ENCODE data around the gene SHISA9. TPM values are rescaled to one million over a fixed set of nuclear protein-coding genes. Genes with fewer than 3 reads are reported as not detected.

Gene SHISA9
- polyA plus RNA-seq, 1 of the 3 experiments (the other 2 are of a cell fraction) = 0.02 TPM

- WGBS (ENCODE audit: low lambda C conversion rate) = 0% methylated on average over 1 of the region's 1 CpG
Measured at GRCh38 chr16:13193721-13194120, 292.3 kb downstream of the SHISA9 start.

DNA sequence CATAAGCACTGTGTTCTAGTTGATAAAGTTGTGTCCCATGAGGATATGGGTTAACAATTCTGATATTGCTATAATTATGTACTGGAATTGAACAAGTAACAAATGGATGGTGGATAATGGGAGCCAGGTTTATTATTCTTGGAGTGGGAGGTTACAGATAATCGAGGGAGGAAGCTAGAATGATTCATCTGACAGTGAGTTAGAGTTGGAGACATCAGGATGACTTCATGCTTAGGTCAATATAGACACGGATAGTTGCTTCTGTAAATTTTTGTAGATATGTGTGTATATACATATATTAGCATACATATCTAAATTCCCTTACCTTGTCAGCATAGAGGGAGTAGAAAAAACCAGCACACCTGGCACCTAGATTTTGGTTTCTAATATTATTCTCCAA is 293.4 kb downstream of the SHISA9 start:
- 10% methylated on average over 2 of the region's 2 CpGs for WGBS (ENCODE audit: low lambda C conversion rate)
- H3K9me2 ChIP-seq = no peaks in the 10 kb centered on the region
- no peaks in the 10 kb centered on the region for H3K27me3 ChIP-seq (ENCODE audit: insufficient read depth)
- no peaks in the 10 kb centered on the region for H3K36me3 ChIP-seq (replicated peaks in 1 of 2; ENCODE audit: control insufficient read depth in 1 of 2, insufficient read depth in 2 of 2, low read length in 1 of 2)
- no peak for DNase-seq
- no peak overlapping the region for H3K4me2 ChIP-seq
- no peak overlapping the region for H2AFZ ChIP-seq (ENCODE audit: low read depth)
- no peaks in the 10 kb centered on the region for H3K9me3 ChIP-seq
- ChIA-PET POLR2A (no interaction called here), CTCF (no interaction called here)
- no peaks in the 10 kb centered on the region for H3K4me1 ChIP-seq (ENCODE audit: control insufficient read depth in 1 of 2, insufficient read depth in 2 of 2, low read depth in 1 of 2, low read length in 1 of 2)
- no peaks in the 10 kb centered on the region for H4K20me1 ChIP-seq (ENCODE audit: insufficient read depth)
- no peak overlapping the region for H3K9ac ChIP-seq
- H3K79me2 ChIP-seq (ENCODE audit: insufficient read depth) = no peaks in the 10 kb centered on the region
- H3K27ac ChIP-seq (ENCODE audit: low read depth in 2 of 2, low read length in 1 of 2) = no peak overlapping the region
- H3K4me3 ChIP-seq (ENCODE audit: low read depth in 2 of 2, low read length in 1 of 2) = no peak overlapping the region
- no peaks in the 10 kb centered on the region for H3F3A ChIP-seq (replicated peaks; ENCODE audit: insufficient read depth)
- TF ChIP-seq NFIC (IDR thresholded peaks at IDR 0.05; ENCODE audit: borderline replicate concordance) (no peak), YY1 (IDR thresholded peaks at IDR 0.05; ENCODE audit: low read depth) (no peak), FOXM1 (IDR thresholded peaks at IDR 0.05; ENCODE audit: low read depth) (no peak), GATA2 (CRISPR knock-in tag; IDR thresholded peaks at IDR 0.05) (no peak), TEAD4 (IDR thresholded peaks at IDR 0.05; ENCODE audit: borderline replicate concordance, insufficient read depth) (no peak), REST (IDR thresholded peaks at IDR 0.05; ENCODE audit: low read depth, low read length) (no peak), EZH2phosphoT487 (IDR thresholded peaks at IDR 0.05; ENCODE audit: borderline replicate concordance, low read depth) (no peak), ELF1 (IDR thresholded peaks at IDR 0.05) (no peak)
- TF ChIP-seq, protein P1, sequence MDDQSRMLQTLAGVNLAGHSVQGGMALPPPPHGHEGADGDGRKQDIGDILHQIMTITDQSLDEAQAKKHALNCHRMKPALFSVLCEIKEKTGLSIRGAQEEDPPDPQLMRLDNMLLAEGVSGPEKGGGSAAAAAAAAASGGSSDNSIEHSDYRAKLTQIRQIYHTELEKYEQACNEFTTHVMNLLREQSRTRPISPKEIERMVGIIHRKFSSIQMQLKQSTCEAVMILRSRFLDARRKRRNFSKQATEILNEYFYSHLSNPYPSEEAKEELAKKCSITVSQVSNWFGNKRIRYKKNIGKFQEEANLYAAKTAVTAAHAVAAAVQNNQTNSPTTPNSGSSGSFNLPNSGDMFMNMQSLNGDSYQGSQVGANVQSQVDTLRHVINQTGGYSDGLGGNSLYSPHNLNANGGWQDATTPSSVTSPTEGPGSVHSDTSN (IDR thresholded peaks at IDR 0.05) = no peak
- TF ChIP-seq, protein P2, sequence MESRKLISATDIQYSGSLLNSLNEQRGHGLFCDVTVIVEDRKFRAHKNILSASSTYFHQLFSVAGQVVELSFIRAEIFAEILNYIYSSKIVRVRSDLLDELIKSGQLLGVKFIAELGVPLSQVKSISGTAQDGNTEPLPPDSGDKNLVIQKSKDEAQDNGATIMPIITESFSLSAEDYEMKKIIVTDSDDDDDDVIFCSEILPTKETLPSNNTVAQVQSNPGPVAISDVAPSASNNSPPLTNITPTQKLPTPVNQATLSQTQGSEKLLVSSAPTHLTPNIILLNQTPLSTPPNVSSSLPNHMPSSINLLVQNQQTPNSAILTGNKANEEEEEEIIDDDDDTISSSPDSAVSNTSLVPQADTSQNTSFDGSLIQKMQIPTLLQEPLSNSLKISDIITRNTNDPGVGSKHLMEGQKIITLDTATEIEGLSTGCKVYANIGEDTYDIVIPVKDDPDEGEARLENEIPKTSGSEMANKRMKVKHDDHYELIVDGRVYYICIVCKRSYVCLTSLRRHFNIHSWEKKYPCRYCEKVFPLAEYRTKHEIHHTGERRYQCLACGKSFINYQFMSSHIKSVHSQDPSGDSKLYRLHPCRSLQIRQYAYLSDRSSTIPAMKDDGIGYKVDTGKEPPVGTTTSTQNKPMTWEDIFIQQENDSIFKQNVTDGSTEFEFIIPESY (IDR thresholded peaks at IDR 0.05; ENCODE audit: borderline replicate concordance, low read depth) = no peak

More at GRCh38 chr16:13193721-13194120, 292.3 kb downstream of the SHISA9 start:
- Histone ChIP-seq H3K36me3 (replicated peaks in 1 of 2; ENCODE audit: control insufficient read depth in 1 of 2, insufficient read depth in 2 of 2, low read length in 1 of 2) (no peaks in the 10 kb centered on the region), H3K9ac (no peak overlapping the region), H3K4me1 (ENCODE audit: control insufficient read depth in 1 of 2, insufficient read depth in 2 of 2, low read depth in 1 of 2, low read length in 1 of 2) (no peaks in the 10 kb centered on the region), H2AFZ (ENCODE audit: low read depth) (no peak overlapping the region), H3F3A (replicated peaks; ENCODE audit: insufficient read depth) (no peaks in the 10 kb centered on the region), H3K4me2 (no peak overlapping the region), H3K9me2 (no peaks in the 10 kb centered on the region), H4K20me1 (ENCODE audit: insufficient read depth) (no peaks in the 10 kb centered on the region), H3K27me3 (ENCODE audit: insufficient read depth) (no peaks in the 10 kb centered on the region), H3K9me3 (no peaks in the 10 kb centered on the region), H3K79me2 (ENCODE audit: insufficient read depth) (no peaks in the 10 kb centered on the region), H3K4me3 (ENCODE audit: low read depth in 2 of 2, low read length in 1 of 2) (no peak overlapping the region), H3K27ac (ENCODE audit: low read depth in 2 of 2, low read length in 1 of 2) (no peak overlapping the region)
- TF ChIP-seq GATA2 (CRISPR knock-in tag; IDR thresholded peaks at IDR 0.05) = no peak
- no peak for TF ChIP-seq TEAD4 (IDR thresholded peaks at IDR 0.05; ENCODE audit: borderline replicate concordance, insufficient read depth)
- no peak for TF ChIP-seq EZH2phosphoT487 (IDR thresholded peaks at IDR 0.05; ENCODE audit: borderline replicate concordance, low read depth)
- TF ChIP-seq, protein P2 (IDR thresholded peaks at IDR 0.05; ENCODE audit: borderline replicate concordance, low read depth) = no peak
- TF ChIP-seq GABPA (IDR thresholded peaks at IDR 0.05; ENCODE audit: low read depth) = no peak
- TF ChIP-seq RAD21 (IDR thresholded peaks at IDR 0.05; ENCODE audit: low read length) = no peak
- TF ChIP-seq SIN3A (IDR thresholded peaks at IDR 0.05; ENCODE audit: borderline replicate concordance, low read depth, low read length) = no peak
- no peak for TF ChIP-seq TAF1 (IDR thresholded peaks at IDR 0.05; ENCODE audit: borderline replicate concordance, low read depth, low read length)
- TF ChIP-seq NFIC (IDR thresholded peaks at IDR 0.05; ENCODE audit: borderline replicate concordance) = no peak
- TF ChIP-seq EP300 (IDR thresholded peaks at IDR 0.05; ENCODE audit: borderline replicate concordance in 1 of 2, low read depth in 1 of 2, low read length in 1 of 2) = no peak
- TF ChIP-seq RCOR1 (IDR thresholded peaks at IDR 0.05; ENCODE audit: low read length) = no peak
- TF ChIP-seq SMC3 (IDR thresholded peaks at IDR 0.05; ENCODE audit: low read depth, low read length) = no peak
- TF ChIP-seq FOXJ3 (CRISPR knock-in tag; IDR thresholded peaks at IDR 0.05) = no peak
- TF ChIP-seq MEF2A (IDR thresholded peaks at IDR 0.05; ENCODE audit: borderline replicate concordance, low read depth) = no peak
- no peak for TF ChIP-seq CHD2 (IDR thresholded peaks at IDR 0.05; ENCODE audit: low read length, partially characterized antibody)
- no peak for TF ChIP-seq POLR2AphosphoS5 (IDR thresholded peaks at IDR 0.05; ENCODE audit: low read depth, low read length)
- no peak for TF ChIP-seq MXI1 (IDR thresholded peaks at IDR 0.05; ENCODE audit: low read depth, low read length)
- DNase-seq = no peak
- ChIA-PET CTCF (no interaction called here), POLR2A (no interaction called here)

Measured in SK-N-SH (cell line).